ENCODE measurements around the gene WNK1. TPM values are rescaled to one million over a fixed set of nuclear protein-coding genes. Genes with fewer than 3 reads are reported as not detected.

Gene WNK1
- total and polyA plus RNA-seq, 11 donors: 59.9 to 373 (median 290) TPM

DNA sequence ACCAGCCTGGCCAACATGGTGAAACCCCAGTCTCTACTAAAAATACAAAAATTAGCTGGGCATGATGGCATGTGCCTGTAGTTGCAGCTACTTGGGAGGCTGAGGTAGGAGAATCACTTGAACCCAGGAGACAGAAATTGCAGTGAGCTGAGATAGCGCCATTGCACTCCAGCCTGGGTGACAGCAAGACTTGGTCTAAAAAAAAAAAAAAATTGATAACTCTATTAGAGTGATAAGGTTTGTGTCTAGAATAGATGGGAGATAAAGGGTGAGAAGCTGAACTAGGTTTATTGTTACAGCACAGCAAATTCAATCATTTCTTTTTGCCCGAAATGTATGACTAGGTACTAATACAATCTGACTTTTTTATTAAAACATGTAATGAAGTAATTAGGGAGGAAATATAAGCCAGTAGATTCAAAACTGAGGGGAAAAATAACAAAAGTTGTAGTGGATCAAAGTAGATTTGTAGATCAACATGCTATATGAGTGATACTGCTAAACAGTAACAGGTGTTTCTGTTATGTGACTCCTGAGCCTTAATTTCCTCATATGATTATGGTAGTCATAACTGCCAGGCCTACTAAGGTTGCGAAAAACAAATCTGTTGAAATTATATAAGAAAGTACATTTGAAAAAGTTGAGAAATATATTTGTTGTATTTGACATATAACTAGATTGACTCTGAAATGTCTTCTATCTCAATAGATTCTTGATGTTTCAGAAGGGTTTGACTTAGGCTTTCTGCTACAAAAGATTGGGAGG, 83.6 kb downstream of the WNK1 start:
- no peak for ATAC-seq
- TF ChIP-seq, protein P1, sequence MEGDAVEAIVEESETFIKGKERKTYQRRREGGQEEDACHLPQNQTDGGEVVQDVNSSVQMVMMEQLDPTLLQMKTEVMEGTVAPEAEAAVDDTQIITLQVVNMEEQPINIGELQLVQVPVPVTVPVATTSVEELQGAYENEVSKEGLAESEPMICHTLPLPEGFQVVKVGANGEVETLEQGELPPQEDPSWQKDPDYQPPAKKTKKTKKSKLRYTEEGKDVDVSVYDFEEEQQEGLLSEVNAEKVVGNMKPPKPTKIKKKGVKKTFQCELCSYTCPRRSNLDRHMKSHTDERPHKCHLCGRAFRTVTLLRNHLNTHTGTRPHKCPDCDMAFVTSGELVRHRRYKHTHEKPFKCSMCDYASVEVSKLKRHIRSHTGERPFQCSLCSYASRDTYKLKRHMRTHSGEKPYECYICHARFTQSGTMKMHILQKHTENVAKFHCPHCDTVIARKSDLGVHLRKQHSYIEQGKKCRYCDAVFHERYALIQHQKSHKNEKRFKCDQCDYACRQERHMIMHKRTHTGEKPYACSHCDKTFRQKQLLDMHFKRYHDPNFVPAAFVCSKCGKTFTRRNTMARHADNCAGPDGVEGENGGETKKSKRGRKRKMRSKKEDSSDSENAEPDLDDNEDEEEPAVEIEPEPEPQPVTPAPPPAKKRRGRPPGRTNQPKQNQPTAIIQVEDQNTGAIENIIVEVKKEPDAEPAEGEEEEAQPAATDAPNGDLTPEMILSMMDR (IDR thresholded peaks at IDR 0.05): no peak
- TF ChIP-seq POLR2A (IDR thresholded peaks at IDR 0.05): no peak
- Histone ChIP-seq H3K9me3 (no peaks in the 10 kb centered on the region), H3K27me3 (no peaks in the 10 kb centered on the region), H3K27ac (no peak overlapping the region), H3K4me1 (peaks cover 0 to 20% (median 1%) of the 10 kb centered on the region in 12 donors), H3K36me3 (peaks cover 0 to 47% (median 32%) of the 10 kb centered on the region in 9 donors), H3K4me3 (no peak overlapping the region)
- intact Hi-C loops (cut with DNase I): no loop called here
- DNase-seq: no peak
- 97 to 99% (median 97%) methylated on average over 3 of the region's 3 CpGs for WGBS, 4 donors

DNA sequence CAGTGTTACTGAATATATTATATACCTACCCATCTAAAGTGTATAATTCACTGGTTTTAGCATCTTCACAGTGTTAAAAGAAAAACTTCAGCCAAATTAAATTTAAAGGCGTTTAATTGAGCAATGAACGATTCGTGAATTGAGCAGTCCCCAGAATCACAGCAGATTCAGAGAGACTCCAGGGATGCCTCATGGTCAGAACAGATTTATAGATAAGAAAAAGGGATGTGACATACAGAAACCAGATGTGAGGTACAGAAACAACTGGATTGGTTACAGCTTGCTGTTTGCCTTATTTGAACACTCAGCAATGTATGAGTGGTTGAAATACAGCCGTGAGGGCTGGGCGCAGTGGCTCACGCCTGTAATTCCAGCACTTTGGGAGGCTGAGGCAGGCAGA, 84.6 kb downstream of the WNK1 start:
- DNase-seq (no peak), ATAC-seq (no peak)
- Histone ChIP-seq H3K4me1 (peaks cover 0 to 21% (median 1%) of the 10 kb centered on the region in 12 donors), H3K27ac (no peak overlapping the region), H3K9me3 (no peaks in the 10 kb centered on the region), H3K27me3 (no peaks in the 10 kb centered on the region), H3K36me3 (peaks cover 0 to 40% (median 25%) of the 10 kb centered on the region in 9 donors), H3K4me3 (no peak overlapping the region)
- intact Hi-C loops (cut with DNase I): no loop called here
- TF ChIP-seq POLR2A (IDR thresholded peaks at IDR 0.05): no peak
- TF ChIP-seq, protein P1 (IDR thresholded peaks at IDR 0.05): no peak
- WGBS, 4 donors: 93 to 95% (median 95%) methylated on average over 6 of the region's 6 CpGs

DNA sequence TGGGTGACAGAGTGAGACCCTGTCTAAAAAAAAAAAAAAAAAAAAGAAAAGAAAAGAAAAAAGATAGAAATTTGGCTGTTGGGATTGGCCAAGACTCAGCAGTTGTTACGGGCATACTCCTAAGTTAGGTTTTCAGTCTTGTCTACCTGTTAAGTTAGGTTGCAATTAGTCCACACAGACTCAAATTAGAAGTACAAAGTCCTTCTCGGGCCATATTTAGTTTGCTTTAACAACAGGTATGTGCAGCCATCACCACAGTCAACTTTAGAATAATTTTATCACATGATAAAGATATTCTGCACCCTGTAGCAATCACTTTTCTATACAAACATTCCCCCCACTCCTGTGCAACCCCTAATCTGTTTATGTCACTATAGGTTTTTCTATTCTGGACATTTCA, 85.2 kb downstream of the WNK1 start:
- TF ChIP-seq, protein P1 (IDR thresholded peaks at IDR 0.05): no peak
- no peak for TF ChIP-seq POLR2A (IDR thresholded peaks at IDR 0.05)
- H3K27me3 ChIP-seq: no peaks in the 10 kb centered on the region
- ATAC-seq: no peak
- H3K4me3 ChIP-seq: no peak overlapping the region
- H3K36me3 ChIP-seq: peaks cover 0 to 40% (median 27%) of the 10 kb centered on the region in 9 donors
- no peak overlapping the region for H3K27ac ChIP-seq
- peaks cover 0 to 27% (median 1%) of the 10 kb centered on the region in 12 donors for H3K4me1 ChIP-seq
- no peaks in the 10 kb centered on the region for H3K9me3 ChIP-seq
- no peak for DNase-seq
- 89 to 93% (median 90%) methylated on average over 2 of the region's 2 CpGs for WGBS, 4 donors
- intact Hi-C loops (cut with DNase I): no loop called here

DNA sequence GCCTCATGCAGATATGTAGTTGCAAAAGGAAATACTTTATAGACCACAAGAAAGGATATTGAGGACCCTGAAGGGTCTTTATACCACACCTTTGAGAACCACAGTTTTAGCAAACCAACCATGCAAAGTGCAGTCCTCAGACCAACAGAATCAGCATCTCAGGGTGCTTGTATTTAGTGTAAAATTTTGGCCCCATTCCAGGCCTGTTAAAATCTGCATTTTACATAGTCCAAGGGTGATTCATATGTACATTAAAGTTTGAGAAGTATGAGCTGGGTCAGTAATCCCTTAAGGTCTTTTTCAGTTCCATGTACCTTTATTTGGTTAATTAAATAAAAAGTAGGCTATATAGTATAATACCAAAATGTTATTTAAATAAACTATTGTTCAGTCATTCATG, 91.2 kb downstream of the WNK1 start:
- no peak for TF ChIP-seq POLR2A (IDR thresholded peaks at IDR 0.05)
- TF ChIP-seq, protein P1 (IDR thresholded peaks at IDR 0.05): no peak
- no peaks in the 10 kb centered on the region for H3K9me3 ChIP-seq
- intact Hi-C loops (cut with DNase I): no loop called here
- H3K36me3 ChIP-seq: peaks cover 0 to 41% (median 13%) of the 10 kb centered on the region in 9 donors
- H3K4me3 ChIP-seq: no peak overlapping the region
- ATAC-seq (no peak), DNase-seq (no peak)
- H3K27me3 ChIP-seq: no peaks in the 10 kb centered on the region
- no peak overlapping the region for H3K27ac ChIP-seq
- peaks cover 0 to 50% (median 6%) of the 10 kb centered on the region in 12 donors for H3K4me1 ChIP-seq

Measured in heart left ventricle (tissue), 16 donors.